ENCODE results near the gene EME2. TPM values are rescaled to one million over a fixed set of nuclear protein-coding genes. Genes with fewer than 3 reads are reported as not detected.

EME2 gene
- total RNA-seq, 1 experiment from 2014 or later = 63.6 TPM

- no peaks in the 10 kb centered on the region for H3K9me3 Mint-ChIP-seq
- no peak for DNase-seq
- no peak overlapping the region for H4K8ac ChIP-seq (replicated peaks; ENCODE audit: insufficient read length, low read depth, low read length)
These were observed 13.1 kb upstream of the EME2 start for GRCh38 chr16:1759511-1759910.

More at GRCh38 chr16:1759511-1759910, 13.1 kb upstream of the EME2 start:
- H2BK15ac ChIP-seq (ENCODE audit: low read depth, low read length) = no peak overlapping the region
- no peak overlapping the region for H3K4me2 ChIP-seq (ENCODE audit: insufficient read depth, insufficient read length, low read length)
- no peak overlapping the region for H3K23ac ChIP-seq (ENCODE audit: insufficient read length, low read depth, low read length)
- Mint-ChIP-seq H3K4me3 (no peak overlapping the region), H3K36me3 (ENCODE audit: insufficient read depth in 1 of 3, low read depth in 3 of 3) (peaks cover 5 to 15% (median 14%) of the 10 kb centered on the region in 3 experiments; a peak in 6 of 7 replicates), H3K27me3 (ENCODE audit: low read depth) (no peaks in the 10 kb centered on the region), H3K4me1 (no peaks in the 10 kb centered on the region), H3K27ac (no peak overlapping the region)
- no peak overlapping the region for H3K18ac ChIP-seq (ENCODE audit: insufficient read length, low read depth, low read length)
- H3K4me1 ChIP-seq (ENCODE audit: insufficient read depth, low read length) = no peaks in the 10 kb centered on the region
- no peaks in the 10 kb centered on the region for H3K79me2 ChIP-seq (ENCODE audit: insufficient read depth, low read length)
- no peak overlapping the region for H2BK120ac ChIP-seq (ENCODE audit: low read depth, low read length, poor library complexity, severe bottlenecking)
- no peak overlapping the region for H4K91ac ChIP-seq (ENCODE audit: insufficient read length, low read depth, low read length)
- no peak overlapping the region for H2BK5ac ChIP-seq (ENCODE audit: insufficient read length, low read length)
- H2AFZ ChIP-seq (ENCODE audit: low read length) = no peak overlapping the region
- H3T11ph ChIP-seq (ENCODE audit: low read length) = no peak overlapping the region
- no peaks in the 10 kb centered on the region for H3K9me3 ChIP-seq (ENCODE audit: control insufficient read depth, low read depth, low read length)
- H3K4ac ChIP-seq (ENCODE audit: low read depth, low read length) = no peak overlapping the region
- H3K9ac ChIP-seq (ENCODE audit: extremely low read depth, insufficient read length, low read length) = no peak overlapping the region
- no peaks in the 10 kb centered on the region for H4K20me1 ChIP-seq (ENCODE audit: control insufficient read depth, insufficient read depth, insufficient read length)
- no peak overlapping the region for H2BK20ac ChIP-seq (ENCODE audit: low read depth, low read length, poor library complexity, severe bottlenecking)
- H2BK12ac ChIP-seq (ENCODE audit: insufficient read length, low read depth, low read length) = no peak overlapping the region
- H3K14ac ChIP-seq (ENCODE audit: insufficient read depth, low read length) = no peak overlapping the region
- no peak overlapping the region for H3K56ac ChIP-seq (ENCODE audit: insufficient read length, low read depth, low read length)
- no peak overlapping the region for H4K5ac ChIP-seq (ENCODE audit: insufficient read length, low read depth, low read length)
- H3K27ac ChIP-seq (ENCODE audit: insufficient read length, low read depth, low read length) = no peak overlapping the region
- H3K27me3 ChIP-seq (ENCODE audit: insufficient read depth, low read length) = no peaks in the 10 kb centered on the region
- H3K79me1 ChIP-seq (ENCODE audit: insufficient read depth, low read depth, low read length, poor library complexity, severe bottlenecking) = no peaks in the 10 kb centered on the region
- TF ChIP-seq, protein P1, sequence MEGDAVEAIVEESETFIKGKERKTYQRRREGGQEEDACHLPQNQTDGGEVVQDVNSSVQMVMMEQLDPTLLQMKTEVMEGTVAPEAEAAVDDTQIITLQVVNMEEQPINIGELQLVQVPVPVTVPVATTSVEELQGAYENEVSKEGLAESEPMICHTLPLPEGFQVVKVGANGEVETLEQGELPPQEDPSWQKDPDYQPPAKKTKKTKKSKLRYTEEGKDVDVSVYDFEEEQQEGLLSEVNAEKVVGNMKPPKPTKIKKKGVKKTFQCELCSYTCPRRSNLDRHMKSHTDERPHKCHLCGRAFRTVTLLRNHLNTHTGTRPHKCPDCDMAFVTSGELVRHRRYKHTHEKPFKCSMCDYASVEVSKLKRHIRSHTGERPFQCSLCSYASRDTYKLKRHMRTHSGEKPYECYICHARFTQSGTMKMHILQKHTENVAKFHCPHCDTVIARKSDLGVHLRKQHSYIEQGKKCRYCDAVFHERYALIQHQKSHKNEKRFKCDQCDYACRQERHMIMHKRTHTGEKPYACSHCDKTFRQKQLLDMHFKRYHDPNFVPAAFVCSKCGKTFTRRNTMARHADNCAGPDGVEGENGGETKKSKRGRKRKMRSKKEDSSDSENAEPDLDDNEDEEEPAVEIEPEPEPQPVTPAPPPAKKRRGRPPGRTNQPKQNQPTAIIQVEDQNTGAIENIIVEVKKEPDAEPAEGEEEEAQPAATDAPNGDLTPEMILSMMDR (conservative IDR thresholded peaks at IDR 0.05) = no peak
- H3K23me2 ChIP-seq (ENCODE audit: insufficient read length, low read depth, low read length, poor library complexity, severe bottlenecking) = peaks cover 3% of the 10 kb centered on the region
- H2AK5ac ChIP-seq (ENCODE audit: insufficient read length, low read length) = no peak overlapping the region
- no CpG with 5 or more reads among the region's 21 CpGs for WGBS (ENCODE audit: extremely low coverage, insufficient read length, low lambda C conversion rate)

Data from H9 (cell line).